ENCODE measurements around the gene RABIF.
"Not testable (repeated sequence)": the region's sequence is repeated elsewhere in the genome, so short reads cannot be mapped to it uniquely, and the experiment has no call there.

GRCh38 chr1:202903808-202904207, 14.9 kb upstream of the RABIF start:
- TF ChIP-seq CTCF (conservative IDR thresholded peaks at IDR 0.05; ENCODE audit: low read length); EZH2phosphoT487 (IDR thresholded peaks at IDR 0.05; ENCODE audit: borderline replicate concordance, low read depth, low read length): not testable (repeated sequence)

Measured in OCI-LY7 (cell line).